ENCODE measurements around the gene PMM2. TPM values are rescaled to one million over a fixed set of nuclear protein-coding genes. Genes with fewer than 3 reads are reported as not detected.

PMM2 gene
- total and polyA plus RNA-seq, 9 of the 15 experiments (the other 6 are each of a cell fraction or from before 2014, with no cell fraction given): 5.6 to 42.7 (median 25.9) TPM

- H3K4me1 ChIP-seq (replicated peaks in 1 of 2; ENCODE audit: control insufficient read depth in 2 of 2, insufficient read depth in 2 of 2, low read length in 2 of 2): peaks cover 0 to 4% of the 10 kb centered on the region in 2 experiments; a peak in 1 of 5 replicates
- no peak for DNase-seq (ENCODE audit: extremely low read depth in 1 of 4, low spot score in 3 of 4)
- H3K4me2 ChIP-seq (ENCODE audit: insufficient read depth, low read length): no peak overlapping the region
- CTCF ChIA-PET (ENCODE audit: low intra/inter-chr PET ratio): no interaction called here
- no TSS peak for BruUV-seq (replicated peaks)
- POLR2A ChIA-PET: interaction anchor here (0.9 to 2.6 kb wide), 4 partner anchors 9 to 55 kb away, joined by 3 to 9 read pairs (median 6); partner anchors contain the start of genes CARHSP1, PMM2 and TMEM186
- FAIRE-seq: no peak
- H3K4me3 ChIP-seq: no peak overlapping the region
- H2AFZ ChIP-seq (ENCODE audit: low read depth, low read length): no peak overlapping the region
- peaks cover 89% of the 10 kb centered on the region; the same call in 2 of the 3 replicates for H3K36me3 ChIP-seq (ENCODE audit: control insufficient read depth, insufficient read depth, low read length)
- TF ChIP-seq ZNF121 (CRISPR knock-in tag; conservative IDR thresholded peaks at IDR 0.05): no peak
- peak; percentile 6 for TF ChIP-seq POLR2B (IDR thresholded peaks at IDR 0.05; ENCODE audit: low read depth, partially characterized antibody)
- TF ChIP-seq POLR2AphosphoS5 (IDR thresholded peaks at IDR 0.05; ENCODE audit: control insufficient read depth, insufficient read depth, low read depth, low read length): 0 out of 2 replicates have a peak, but pooled peaks have one; percentile 7
- no peaks in the 10 kb centered on the region for H3K9me3 ChIP-seq (replicated peaks; ENCODE audit: control insufficient read depth, insufficient read depth, low read depth, low read length)
- no peaks in the 10 kb centered on the region for H4K20me1 ChIP-seq (replicated peaks; ENCODE audit: control insufficient read depth, insufficient read depth, low read length)
- no peaks in the 10 kb centered on the region for H3K9me1 ChIP-seq (ENCODE audit: control insufficient read depth, insufficient read depth, low read length)
- no peak overlapping the region for H3K27ac ChIP-seq (ENCODE audit: extremely low read depth, low read depth, low read length)
- H3K27me3 ChIP-seq (ENCODE audit: control insufficient read depth in 2 of 2, insufficient read depth in 2 of 2, low read length in 2 of 2): no peaks in the 10 kb centered on the region
- no peak for ATAC-seq
- no peak overlapping the region for H3K9ac ChIP-seq (ENCODE audit: insufficient read depth in 1 of 2, low read depth in 2 of 2, low read length in 2 of 2)
- intact Hi-C loops (cut with micrococcal nuclease): no loop called here
- 76% methylated on average over 8 of the region's 8 CpGs for WGBS (ENCODE audit: insufficient coverage, low coverage, missing lambda C conversion rate)
- in situ Hi-C loops (cut with MboI): no loop called here
- no peaks in the 10 kb centered on the region for H3K79me2 ChIP-seq (ENCODE audit: control insufficient read depth, insufficient read depth, low read length)
Measured at GRCh38 chr16:8852534-8852933, 54.9 kb downstream of the PMM2 start.

- Histone ChIP-seq H3K9me3 (replicated peaks; ENCODE audit: control insufficient read depth, insufficient read depth, low read depth, low read length) (no peaks in the 10 kb centered on the region), H3K9ac (ENCODE audit: insufficient read depth in 1 of 2, low read depth in 2 of 2, low read length in 2 of 2) (no peak overlapping the region), H3K27ac (ENCODE audit: extremely low read depth, low read depth, low read length) (no peak overlapping the region), H3K27me3 (ENCODE audit: control insufficient read depth in 2 of 2, insufficient read depth in 2 of 2, low read length in 2 of 2) (no peaks in the 10 kb centered on the region), H3K4me3 (no peak overlapping the region), H4K20me1 (replicated peaks; ENCODE audit: control insufficient read depth, insufficient read depth, low read length) (no peaks in the 10 kb centered on the region), H2AFZ (ENCODE audit: low read depth, low read length) (no peak overlapping the region), H3K36me3 (ENCODE audit: control insufficient read depth, insufficient read depth, low read length) (peaks cover 88% of the 10 kb centered on the region; the same call in 2 of the 3 replicates), H3K4me1 (replicated peaks in 1 of 2; ENCODE audit: control insufficient read depth in 2 of 2, insufficient read depth in 2 of 2, low read length in 2 of 2) (peaks cover 0 to 6% of the 10 kb centered on the region in 2 experiments; a peak in 1 of 5 replicates), H3K79me2 (ENCODE audit: control insufficient read depth, insufficient read depth, low read length) (no peaks in the 10 kb centered on the region), H3K9me1 (ENCODE audit: control insufficient read depth, insufficient read depth, low read length) (no peaks in the 10 kb centered on the region), H3K4me2 (ENCODE audit: insufficient read depth, low read length) (no peak overlapping the region)
- in situ Hi-C loops (cut with MboI): no loop called here
- 84% methylated on average over 7 of the region's 7 CpGs for WGBS (ENCODE audit: insufficient coverage, low coverage, missing lambda C conversion rate)
- POLR2A ChIA-PET: interaction anchor here (0.6 to 2.3 kb wide), 7 partner anchors 9 to 1804 kb away, joined by 3 to 11 read pairs (median 3); partner anchors contain the start of genes CARHSP1, PMM2 and TMEM186
- no peak for FAIRE-seq
- CTCF ChIA-PET (ENCODE audit: low intra/inter-chr PET ratio): no interaction called here
- intact Hi-C loops (cut with micrococcal nuclease): no loop called here
- DNase-seq (ENCODE audit: extremely low read depth in 1 of 4, low spot score in 3 of 4): no peak
- no peak for ATAC-seq
- BruUV-seq (replicated peaks): TSS peak; percentile 24
- TF ChIP-seq RBM15 (IDR thresholded peaks at IDR 0.05; ENCODE audit: insufficient read depth, low read length) (no peak), SIRT6 (IDR thresholded peaks at IDR 0.05; ENCODE audit: low read depth, low read length) (no peak), POLR2AphosphoS2 (IDR thresholded peaks at IDR 0.05; ENCODE audit: low read length) (peak; percentile 48), POLR2A (conservative IDR thresholded peaks at IDR 0.05) (0 out of 2 replicates have a peak, but pooled peaks have one; percentile 50), UBTF (IDR thresholded peaks at IDR 0.05; ENCODE audit: borderline replicate concordance in 1 of 2, low read depth in 2 of 2, low read length in 2 of 2) (no peak), GATAD2A (IDR thresholded peaks at IDR 0.05) (no peak), POLR2B (IDR thresholded peaks at IDR 0.05; ENCODE audit: low read depth, partially characterized antibody) (peak; percentile 12)
Measured at GRCh38 chr16:8853150-8853549, 55.5 kb downstream of the PMM2 start.

Measured in K562 (cell line).